Measurements from ENCODE around the gene MYH16. TPM values are rescaled to one million over a fixed set of nuclear protein-coding genes. Genes with fewer than 3 reads are reported as not detected.
"Not testable (repeated sequence)": the region's sequence is repeated elsewhere in the genome, so short reads cannot be mapped to it uniquely, and the experiment has no call there.

Gene MYH16
- total RNA-seq, 1 donor from 2014 or later, result not detected

GRCh38 chr7:99278180-99278579, 5.5 kb downstream of the MYH16 start:
- Mint-ChIP-seq H3K27me3 (ENCODE audit: unreplicated experiment) (peaks cover 5% of the 10 kb centered on the region), H3K4me3 (ENCODE audit: unreplicated experiment) (no peak overlapping the region), H3K27ac (ENCODE audit: unreplicated experiment) (no peak overlapping the region), H3K4me1 (ENCODE audit: unreplicated experiment) (no peaks in the 10 kb centered on the region), H3K36me3 (ENCODE audit: unreplicated experiment) (no peaks in the 10 kb centered on the region), H3K9me3 (ENCODE audit: unreplicated experiment) (no peaks in the 10 kb centered on the region)
- no peak for DNase-seq (ENCODE audit: extremely low spot score, unreplicated experiment)
- no peak for TF ChIP-seq CTCF (IDR thresholded peaks at IDR 0.05)

GRCh38 chr7:99284165-99284564, 11.5 kb downstream of the MYH16 start:
- H3K4me1 Mint-ChIP-seq (ENCODE audit: unreplicated experiment); H3K27ac Mint-ChIP-seq (ENCODE audit: unreplicated experiment); H3K9me3 Mint-ChIP-seq (ENCODE audit: unreplicated experiment); H3K27me3 Mint-ChIP-seq (ENCODE audit: unreplicated experiment); DNase-seq (ENCODE audit: extremely low spot score, unreplicated experiment); H3K36me3 Mint-ChIP-seq (ENCODE audit: unreplicated experiment); H3K4me3 Mint-ChIP-seq (ENCODE audit: unreplicated experiment): not testable (repeated sequence)

- no peak overlapping the region for H3K4me3 Mint-ChIP-seq (ENCODE audit: unreplicated experiment)
- no peaks in the 10 kb centered on the region for H3K4me1 Mint-ChIP-seq (ENCODE audit: unreplicated experiment)
- H3K27me3 Mint-ChIP-seq (ENCODE audit: unreplicated experiment), result peaks cover 2% of the 10 kb centered on the region
- no peaks in the 10 kb centered on the region for H3K36me3 Mint-ChIP-seq (ENCODE audit: unreplicated experiment)
- no peak overlapping the region for H3K27ac Mint-ChIP-seq (ENCODE audit: unreplicated experiment)
- H3K9me3 Mint-ChIP-seq (ENCODE audit: unreplicated experiment), result no peaks in the 10 kb centered on the region
- no peak for DNase-seq (ENCODE audit: extremely low spot score, unreplicated experiment)
- TF ChIP-seq CTCF (IDR thresholded peaks at IDR 0.05), result no peak
Observed at GRCh38 chr7:99287779-99288534, 15.3 kb downstream of the MYH16 start.

- Mint-ChIP-seq H3K36me3 (ENCODE audit: unreplicated experiment) (no peaks in the 10 kb centered on the region), H3K9me3 (ENCODE audit: unreplicated experiment) (no peaks in the 10 kb centered on the region), H3K27me3 (ENCODE audit: unreplicated experiment) (peaks cover 2% of the 10 kb centered on the region), H3K4me1 (ENCODE audit: unreplicated experiment) (no peaks in the 10 kb centered on the region), H3K27ac (ENCODE audit: unreplicated experiment) (no peak overlapping the region), H3K4me3 (ENCODE audit: unreplicated experiment) (no peak overlapping the region)
- TF ChIP-seq CTCF (IDR thresholded peaks at IDR 0.05), result no peak
- DNase-seq (ENCODE audit: extremely low spot score, unreplicated experiment), result no peak
Observed at GRCh38 chr7:99289185-99289584, 16.5 kb downstream of the MYH16 start.

GRCh38 chr7:99290148-99290547, 17.5 kb downstream of the MYH16 start:
- H3K4me3 Mint-ChIP-seq (ENCODE audit: unreplicated experiment); H3K4me1 Mint-ChIP-seq (ENCODE audit: unreplicated experiment); H3K36me3 Mint-ChIP-seq (ENCODE audit: unreplicated experiment); H3K27ac Mint-ChIP-seq (ENCODE audit: unreplicated experiment); DNase-seq (ENCODE audit: extremely low spot score, unreplicated experiment); H3K9me3 Mint-ChIP-seq (ENCODE audit: unreplicated experiment); H3K27me3 Mint-ChIP-seq (ENCODE audit: unreplicated experiment): not testable (repeated sequence)

- Mint-ChIP-seq H3K27me3 (ENCODE audit: unreplicated experiment) (no peaks in the 10 kb centered on the region), H3K4me1 (ENCODE audit: unreplicated experiment) (no peaks in the 10 kb centered on the region), H3K9me3 (ENCODE audit: unreplicated experiment) (no peaks in the 10 kb centered on the region), H3K4me3 (ENCODE audit: unreplicated experiment) (no peak overlapping the region), H3K27ac (ENCODE audit: unreplicated experiment) (no peak overlapping the region), H3K36me3 (ENCODE audit: unreplicated experiment) (no peaks in the 10 kb centered on the region)
- DNase-seq (ENCODE audit: extremely low spot score, unreplicated experiment), result no peak
- TF ChIP-seq CTCF (IDR thresholded peaks at IDR 0.05), result no peak
Observed at GRCh38 chr7:99290980-99291607, 18.5 kb downstream of the MYH16 start.

Measured in osteocyte (in vitro differentiated cells).